HK-2 (cell line): ENCODE results near the gene ROR1.

Experiments used
- DNase-seq: peaks from one replicate; pipeline ENCODE4 v3.0.0-alpha.2; 2018; ENCODE audit not compliant: unreplicated experiment

The ROR1 gene

DNA sequence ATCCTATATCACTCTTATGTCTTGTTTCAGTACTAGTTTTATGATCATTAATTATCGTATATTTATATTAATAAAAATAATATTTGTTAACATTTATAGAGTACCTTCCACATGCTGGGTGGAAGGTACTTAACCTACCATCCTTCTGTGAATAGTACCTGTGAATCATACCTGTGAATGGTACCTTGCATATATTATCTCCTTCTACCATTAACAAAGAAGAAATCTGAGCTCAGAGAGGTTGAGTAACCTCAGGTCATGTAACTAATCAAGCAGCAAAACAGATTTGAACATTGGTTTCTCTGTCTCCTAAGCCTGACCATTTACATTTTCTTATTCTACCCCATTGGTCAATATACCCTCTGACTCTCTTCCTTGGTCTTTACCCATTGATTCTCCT lies 255.2 kb downstream of the ROR1 start:
- DNase-seq = no peak

DNA sequence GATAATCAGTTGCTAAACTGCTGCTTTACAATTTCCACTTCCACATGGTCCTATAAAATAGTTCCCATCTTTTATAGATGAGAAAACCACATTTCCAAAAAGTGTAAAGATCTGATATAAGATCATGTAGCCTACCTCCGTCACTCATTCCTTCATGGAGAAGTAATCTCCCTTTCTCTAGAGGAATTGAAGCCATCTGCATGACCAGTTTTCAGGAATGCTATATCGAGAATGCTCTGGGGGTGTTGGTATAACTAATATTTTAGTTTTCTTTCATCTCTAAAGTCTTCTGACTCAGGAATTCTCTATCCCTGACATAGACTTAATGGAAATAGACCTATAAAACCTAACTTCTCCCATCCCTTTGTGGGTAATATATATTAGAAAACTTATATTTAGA lies 256.6 kb downstream of the ROR1 start:
- DNase-seq = no peak

DNA sequence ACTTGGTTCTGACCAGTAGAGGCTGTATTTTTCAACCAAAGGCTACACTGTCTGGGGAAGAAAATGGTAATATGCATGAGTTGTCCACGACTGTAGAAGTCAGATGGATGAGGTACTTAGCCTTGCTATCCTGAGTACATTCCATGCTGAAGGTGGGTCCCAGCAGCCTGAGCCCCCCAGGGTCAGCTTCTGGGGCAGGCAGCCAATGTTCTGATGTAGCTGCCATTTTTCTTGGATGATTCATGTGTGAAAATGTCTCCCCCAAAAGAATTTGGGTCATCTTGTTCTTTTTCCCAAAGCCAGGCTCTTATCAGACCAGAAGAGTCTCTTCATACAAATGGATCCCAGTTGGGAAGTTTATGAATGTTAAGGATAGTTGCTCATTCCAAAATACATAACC lies 257.4 kb downstream of the ROR1 start:
- DNase-seq = no peak

DNA sequence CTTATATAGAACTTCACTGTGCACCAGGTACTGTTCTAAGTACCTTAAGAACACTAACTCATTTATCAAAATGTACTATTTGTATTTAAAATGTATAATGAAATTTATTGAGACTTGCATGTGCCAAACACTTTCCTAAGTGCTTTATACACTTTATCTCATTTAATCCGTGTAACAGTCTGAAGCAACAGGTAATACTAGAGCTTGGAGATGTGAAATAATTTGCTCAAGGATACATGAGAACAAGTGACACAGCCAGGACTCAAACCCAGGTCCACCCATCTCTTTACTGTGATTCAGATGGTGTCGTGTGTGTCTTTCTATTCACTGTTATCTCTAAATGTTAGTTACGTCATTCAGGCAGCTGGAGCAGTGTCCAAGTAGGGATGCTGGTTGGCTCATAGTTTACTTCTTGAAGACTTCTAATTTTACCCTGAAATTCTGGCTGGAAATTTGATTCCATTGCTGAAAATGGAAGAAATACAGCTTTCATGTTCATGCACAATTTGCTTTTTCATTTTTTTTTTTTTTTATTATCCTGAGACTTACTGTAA lies 259.9 kb downstream of the ROR1 start:
- no peak for DNase-seq

DNA sequence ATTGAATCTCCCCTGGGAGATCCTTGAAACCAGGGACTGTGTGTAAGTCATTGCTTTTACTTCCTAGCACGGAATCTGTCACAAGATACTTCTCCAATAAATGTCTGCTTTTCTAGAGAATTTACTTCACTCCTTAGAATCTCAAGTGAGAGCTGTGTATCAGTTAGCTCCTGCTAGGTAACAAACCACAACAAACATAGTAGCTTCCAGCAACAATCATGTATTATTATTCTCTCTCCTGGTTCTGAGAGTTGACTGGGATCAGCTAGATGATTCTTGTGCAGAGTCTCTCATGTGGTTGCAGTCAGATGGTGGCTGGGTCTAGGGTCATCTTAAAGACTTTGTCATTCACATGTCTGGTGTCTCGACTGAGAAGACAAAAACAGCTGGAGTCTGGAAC lies 262.7 kb downstream of the ROR1 start:
- DNase-seq = no peak

DNA sequence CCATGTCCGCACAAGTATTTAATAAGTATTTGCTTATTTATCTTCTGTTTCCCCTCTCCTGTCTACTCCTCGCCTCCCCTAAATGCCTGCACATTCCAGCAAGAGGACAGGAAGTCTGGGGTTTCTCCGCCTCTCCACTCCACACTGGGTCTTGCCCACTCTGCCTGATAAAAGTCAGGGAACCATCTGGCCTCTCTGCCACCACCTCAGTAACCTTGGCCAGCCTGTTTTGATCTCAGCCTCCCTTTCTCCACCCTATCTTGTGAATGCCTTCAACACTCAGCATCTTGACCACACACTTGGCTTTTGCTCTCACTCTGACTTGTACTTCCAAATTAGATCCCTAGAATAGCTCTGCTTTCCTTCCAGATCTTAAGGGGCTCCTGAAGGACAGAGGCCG lies 264.3 kb downstream of the ROR1 start:
- DNase-seq = no peak

DNA sequence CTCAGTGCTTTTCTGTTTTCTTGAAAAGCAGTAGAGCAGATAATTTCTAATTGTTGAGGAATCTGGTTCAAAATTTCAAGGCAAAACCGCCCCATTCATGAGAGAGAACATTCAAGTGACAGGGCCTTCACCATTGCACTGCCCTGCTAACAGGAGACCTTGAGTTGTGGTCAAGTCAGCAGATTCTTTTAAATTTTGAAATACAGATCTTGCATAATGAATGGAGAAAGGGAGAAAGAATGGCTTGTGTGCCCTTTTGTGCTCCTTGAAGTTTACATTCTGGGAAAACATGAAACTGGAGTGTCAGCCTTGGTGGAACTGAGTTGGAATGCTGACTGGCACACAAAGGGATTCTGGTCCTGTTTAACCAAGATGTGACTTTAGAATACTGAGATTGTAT lies 265.1 kb downstream of the ROR1 start:
- no peak for DNase-seq

DNA sequence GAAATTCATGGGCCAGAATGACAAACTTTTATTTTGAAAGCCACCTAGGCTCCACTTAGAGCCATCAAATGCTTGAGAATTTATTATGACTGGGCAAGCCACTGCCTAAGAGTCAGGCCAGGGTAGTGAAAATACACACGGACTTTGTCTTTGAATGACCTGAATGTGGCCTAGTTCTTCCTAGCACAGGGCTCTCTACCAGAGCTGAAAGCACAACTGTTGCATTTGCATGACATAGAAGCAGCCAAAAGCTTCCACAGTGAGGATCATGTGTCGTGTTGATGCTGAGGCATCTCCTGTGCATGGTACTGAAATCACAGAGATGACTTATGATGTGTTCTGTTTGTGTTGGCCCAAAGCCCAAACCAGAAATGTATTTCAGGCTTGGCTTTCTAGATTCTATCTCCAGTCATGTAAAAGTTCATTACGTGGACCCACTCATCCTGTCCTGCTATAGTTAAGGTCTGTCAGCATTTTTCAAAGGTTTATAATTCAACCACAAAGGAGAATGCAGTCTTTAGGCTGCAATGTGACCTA lies 265.6 kb downstream of the ROR1 start:
- DNase-seq = peak; percentile 60

DNA sequence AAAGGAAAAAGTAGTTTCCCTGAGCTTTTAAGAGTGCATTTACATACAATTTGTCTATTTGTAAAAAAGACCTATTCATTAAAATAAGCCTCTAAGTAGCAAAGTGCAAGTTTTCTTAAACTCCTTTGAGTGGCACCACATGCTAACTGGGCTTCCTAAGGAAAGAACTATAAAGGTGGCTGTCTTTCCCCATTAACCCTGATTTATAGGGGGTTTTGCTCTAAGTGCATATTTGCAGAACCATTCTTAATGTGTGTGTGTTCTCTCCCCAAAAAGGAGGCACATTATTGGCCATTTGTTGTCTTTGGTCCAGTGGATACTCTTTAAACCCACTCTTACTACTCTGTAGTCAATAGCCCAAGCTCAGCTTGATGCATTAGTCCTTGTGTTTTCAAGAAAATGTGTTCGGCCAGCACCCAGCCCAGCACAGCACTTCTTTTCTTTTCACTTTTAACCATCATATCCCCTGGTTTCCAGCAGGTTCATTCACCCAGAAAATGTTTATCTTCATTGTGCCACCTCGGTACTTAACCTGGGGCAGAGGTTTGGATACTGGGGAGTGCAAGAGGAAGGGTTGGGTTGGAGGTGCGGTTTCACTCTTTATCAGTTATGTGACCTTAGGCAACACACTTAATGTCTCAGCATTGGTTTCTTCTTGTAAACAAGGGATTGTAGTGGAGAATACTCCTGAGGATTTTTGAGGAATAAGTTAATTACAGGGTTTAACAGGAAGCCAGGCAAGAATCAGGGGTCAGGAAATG lies 267.7 kb downstream of the ROR1 start:
- DNase-seq = no peak

DNA sequence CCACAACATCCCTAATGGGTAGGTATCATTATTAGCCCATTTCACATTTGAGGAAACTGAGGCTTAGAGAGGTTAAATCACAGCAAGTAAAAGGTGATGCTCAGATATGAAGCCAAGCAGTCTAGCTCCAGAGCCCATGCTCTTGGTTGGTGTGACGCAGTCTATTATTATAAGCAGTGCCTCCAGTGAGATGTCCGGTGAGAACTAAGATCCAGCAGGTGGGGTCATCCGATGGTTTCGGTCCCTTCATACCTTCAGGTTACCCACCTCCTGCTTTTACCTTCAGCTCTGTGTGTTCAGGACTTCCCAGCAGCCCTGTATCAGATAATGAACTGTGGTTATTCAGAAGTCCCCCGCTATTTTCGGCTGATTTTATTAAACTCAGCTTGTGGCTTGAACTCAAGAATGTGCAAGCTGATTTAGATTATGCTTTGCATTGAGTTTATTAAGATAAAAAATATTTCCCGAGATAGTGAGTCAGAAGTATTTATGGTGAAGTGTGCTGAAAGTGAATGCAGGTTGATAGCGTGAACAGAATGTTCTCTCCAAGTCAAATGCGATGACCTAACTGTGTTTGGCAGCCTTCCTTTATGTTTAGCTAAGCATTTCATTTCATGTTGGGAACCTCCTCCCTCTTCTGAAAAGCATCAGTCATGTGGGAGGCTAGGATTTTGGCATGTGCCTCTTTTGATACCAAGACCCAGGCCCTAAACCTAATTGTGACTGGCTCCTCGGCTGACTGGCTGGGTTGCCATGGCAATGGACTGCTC lies 268.7 kb downstream of the ROR1 start:
- no peak for DNase-seq

DNA sequence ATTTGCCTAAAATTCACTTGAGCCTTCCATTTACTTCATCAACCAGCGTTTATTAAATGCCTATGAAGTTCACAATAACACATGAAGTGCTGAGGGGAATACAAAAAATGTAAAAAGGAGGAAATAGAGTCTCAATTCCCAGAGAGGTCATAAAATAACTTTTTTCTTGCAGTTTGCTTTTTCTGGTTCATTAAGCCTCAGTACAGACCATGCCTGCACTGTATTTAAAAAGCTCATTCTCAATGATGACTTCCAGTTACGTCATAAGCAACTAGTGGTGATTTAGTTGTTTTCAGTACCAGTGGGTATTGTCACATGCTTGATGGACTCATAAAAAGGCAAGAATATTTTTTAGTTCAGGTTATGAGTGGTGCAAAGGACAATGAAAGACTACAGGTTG lies 269.5 kb downstream of the ROR1 start:
- no peak for DNase-seq

DNA sequence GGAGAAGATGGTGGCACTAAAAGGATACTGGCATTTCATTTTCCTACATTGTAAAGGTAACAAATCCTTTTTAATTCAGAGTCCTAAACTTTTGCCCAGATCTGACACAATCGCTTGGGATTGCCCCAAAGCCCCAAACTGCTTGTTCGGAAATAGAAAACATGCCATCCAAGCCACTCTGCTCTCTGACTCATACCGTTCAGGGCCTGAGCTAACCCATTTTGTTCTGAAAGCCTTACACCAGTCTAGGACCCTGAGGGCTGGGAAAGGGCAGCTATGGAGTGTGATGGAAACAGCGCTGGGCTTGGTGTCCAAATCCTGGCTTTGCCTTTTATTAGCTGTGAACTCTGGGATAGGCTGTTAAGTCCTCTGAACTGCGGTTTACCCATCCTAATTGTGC lies 270.2 kb downstream of the ROR1 start:
- no peak for DNase-seq

DNA sequence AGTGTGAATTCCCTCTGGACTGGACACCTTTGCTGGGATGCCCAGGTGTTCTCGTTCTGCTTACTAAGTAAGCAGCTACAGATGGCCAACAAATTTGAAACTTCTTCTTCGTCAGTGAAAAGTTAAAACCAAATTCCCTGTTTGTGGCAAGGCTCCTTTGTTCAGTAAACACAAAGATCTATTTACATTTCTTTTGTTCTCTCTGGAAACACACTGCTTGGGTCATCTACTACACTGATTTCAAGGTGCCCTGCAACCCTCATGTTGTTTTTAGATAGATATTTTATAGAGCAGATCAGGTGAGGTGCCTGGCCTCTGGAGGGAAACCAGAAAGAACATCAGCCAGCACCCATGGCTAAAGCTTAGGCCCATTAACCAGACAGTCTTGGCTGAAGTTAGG lies 272.4 kb downstream of the ROR1 start:
- no peak for DNase-seq

DNA sequence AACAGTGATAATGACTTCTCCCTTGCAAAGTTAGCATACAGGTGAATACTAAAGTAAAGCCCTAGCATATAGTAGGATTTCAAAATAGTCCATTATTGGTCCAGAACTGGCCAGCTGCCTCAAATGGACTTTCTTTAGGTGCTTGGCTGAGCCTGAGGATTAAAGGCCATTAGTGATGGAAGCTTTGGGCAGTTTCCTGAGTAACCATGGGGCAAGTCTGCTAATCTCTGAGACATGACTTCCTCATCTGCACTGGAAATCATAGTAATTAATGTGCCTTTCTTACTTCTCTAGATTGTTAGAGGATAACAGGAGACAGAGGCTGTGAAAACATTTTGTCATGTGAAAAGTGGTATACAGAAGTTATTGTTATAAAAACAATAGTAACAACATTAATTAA lies 273.1 kb downstream of the ROR1 start:
- no peak for DNase-seq

DNA sequence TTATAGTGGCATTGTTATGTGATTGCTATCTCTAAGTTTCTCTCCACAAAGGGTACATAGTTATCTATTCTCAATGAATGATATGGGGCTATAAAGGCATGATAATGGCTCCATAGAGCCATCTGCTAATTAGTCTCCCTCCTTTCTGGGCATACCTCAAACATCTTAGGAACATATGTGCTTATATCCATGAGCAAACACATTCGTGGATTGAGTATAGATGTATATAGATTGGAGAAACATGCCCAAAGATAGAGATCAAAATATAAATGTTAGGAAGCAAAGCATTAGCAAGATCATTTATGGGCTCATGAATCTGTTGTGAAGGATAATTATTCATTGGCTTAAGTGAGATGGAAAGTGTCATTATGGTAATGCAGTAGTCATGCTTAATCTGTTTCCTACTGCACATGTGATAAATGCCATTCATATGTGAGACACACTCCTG lies 273.8 kb downstream of the ROR1 start:
- no peak for DNase-seq

DNA sequence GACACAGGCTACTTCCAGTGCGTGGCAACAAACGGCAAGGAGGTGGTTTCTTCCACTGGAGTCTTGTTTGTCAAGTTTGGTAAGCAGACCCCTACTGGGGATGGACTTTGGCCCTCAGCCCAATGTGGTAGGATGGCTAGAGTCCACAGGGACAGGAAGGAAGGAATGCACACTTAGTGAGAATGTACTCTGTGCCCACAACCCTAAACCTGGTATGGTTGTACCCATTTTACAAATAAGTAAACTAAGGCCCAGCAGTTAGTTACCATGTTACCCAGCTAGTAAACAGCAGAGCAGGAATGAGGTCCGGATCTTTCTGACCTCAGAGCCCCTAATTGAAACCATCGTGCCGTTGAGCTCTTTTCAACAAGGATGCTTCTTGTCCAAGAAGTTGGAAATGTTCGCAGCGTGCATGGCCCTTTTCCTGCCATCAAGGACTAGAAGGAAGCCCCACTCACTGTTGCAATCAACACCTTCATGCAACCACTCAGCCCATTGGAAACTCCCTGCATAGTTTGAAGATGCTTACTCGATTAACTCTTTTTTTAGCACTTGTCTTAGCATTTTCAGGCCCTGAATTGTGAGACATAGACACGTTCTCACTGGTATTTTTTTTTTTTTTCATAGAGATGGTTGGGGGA lies 276.2 kb downstream of the ROR1 start:
- DNase-seq = no peak

DNA sequence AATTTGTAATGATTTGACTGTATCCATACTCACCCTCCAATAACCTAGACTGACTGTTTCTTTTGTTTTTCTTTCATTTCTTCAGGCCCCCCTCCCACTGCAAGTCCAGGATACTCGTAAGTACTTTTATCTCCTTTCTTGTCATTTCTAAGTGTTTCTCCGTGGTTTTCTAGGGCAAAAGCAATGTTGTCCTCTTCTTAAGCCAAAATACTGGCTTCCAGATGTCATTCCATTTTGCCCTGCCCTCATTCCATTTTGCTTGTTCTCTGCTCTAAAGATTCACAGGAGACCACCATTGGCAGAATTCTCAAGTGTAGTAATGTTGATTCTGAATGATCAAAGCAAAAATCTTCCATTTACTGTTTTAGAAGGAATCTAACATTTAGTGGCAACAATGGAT lies 276.8 kb downstream of the ROR1 start:
- no peak for DNase-seq

DNA sequence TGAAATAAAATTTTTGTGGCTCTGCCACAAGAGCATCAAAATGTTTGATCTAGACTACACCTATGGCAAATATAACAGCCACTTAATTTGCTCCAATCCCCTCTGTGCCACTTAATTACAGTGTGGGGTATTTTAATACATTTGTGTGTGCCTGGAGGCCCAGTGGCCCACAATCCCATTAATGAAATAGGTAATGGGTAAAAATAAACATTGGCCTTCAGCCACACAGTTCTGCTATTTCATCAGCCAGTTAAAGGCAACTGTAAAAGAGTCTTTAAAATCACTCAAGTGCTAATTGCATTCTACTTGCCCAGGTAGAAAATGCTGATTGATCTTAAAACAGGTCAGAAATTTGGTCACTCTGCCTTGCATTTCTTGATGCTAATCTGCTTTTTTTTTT lies 278.0 kb downstream of the ROR1 start:
- no peak for DNase-seq

DNA sequence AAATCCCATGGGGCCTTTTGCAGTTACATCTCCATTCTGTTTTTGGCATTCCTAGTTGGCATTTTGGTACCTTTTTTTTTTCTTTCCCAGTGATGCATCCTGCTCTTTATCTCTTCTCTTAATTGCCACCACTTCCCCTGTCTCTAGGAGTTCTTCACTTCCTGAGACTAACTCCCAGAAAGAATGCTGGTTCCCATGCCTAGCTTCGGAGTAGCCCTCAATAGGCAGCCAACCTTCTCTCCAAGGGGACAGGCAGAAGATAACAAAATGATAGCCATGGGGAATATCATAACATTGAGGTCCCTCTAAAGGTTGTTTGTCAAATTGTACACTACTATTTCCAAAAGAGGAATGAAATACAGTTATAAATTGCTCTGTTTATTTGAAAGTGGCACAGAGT lies 279.0 kb downstream of the ROR1 start:
- no peak for DNase-seq

DNA sequence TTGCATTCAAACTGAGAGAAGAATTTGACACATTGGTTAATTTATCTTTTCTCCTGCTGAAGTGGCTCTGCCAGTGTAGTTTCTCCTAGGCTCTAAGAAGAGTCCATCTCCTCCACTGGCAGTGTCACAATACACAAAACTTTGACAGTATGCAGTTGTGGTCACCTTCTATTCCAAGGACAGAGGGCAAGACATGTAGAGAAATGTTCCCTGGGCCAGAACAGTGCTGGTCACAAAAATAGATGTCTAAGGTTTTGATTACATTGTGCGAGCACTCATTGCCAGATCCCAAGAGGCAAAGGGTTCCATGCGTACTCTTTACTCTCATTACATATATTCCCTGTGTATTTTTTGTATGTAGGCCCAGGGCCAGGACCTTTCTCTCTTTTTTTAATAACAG lies 281.5 kb downstream of the ROR1 start:
- no peak for DNase-seq

DNA sequence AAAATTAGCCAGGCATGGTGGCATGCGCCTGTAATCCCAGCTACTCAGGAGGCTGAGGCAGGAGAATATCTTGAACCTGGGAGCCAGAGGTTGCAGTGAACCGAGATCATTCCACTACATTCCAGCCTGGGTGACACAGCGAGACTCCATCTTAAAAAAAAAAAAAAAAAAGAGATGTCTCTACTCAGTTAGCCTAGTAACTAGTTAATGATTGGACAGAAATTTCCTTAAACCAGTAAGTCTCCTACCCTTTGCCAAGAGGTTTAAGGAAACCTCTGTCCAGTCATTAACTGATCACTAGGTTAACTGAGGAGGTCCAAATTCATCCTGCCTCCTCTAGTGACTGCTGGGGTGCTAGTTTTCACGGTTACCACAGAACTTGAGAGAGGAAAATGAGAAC lies 285.7 kb downstream of the ROR1 start:
- no peak for DNase-seq

DNA sequence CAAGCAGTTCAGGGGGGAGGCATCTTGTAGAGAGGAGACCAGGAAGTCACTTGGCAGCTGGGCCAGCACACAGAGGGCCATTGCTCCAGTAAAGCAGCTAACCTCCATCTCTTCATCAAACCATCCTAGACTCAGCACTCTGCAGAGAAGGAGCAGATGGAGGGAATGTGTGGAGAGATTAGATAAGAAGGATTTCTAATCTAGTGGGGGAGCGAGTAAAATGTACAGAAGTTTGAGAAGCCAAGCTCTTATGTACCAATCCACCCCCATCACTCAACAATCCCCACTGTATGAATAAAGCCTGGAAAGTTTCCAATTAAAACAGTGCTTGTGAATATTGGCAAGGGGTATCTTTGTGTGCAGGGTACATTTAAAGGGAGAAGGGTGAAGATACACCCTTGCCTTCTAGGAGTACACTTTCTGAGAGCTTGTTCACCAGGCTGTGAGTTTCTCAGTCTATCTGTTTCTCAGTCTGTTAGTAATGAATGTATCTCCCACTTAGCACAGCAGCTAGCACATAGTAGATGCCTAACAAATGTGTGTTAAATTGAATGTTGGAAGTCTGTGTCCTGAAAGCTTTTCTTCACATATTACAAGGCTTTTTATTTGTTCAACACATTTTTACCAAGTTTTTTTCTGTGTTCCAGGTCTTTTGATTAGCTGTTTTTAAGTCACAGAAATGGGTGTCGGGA lies 286.9 kb downstream of the ROR1 start:
- DNase-seq = no peak
